IMR-90 (cell line): Measurements from ENCODE around the gene CNTNAP1. TPM values are rescaled to one million over a fixed set of nuclear protein-coding genes. Genes with fewer than 3 reads are reported as not detected.

Source experiments
- ATAC-seq: fragments of 200-7000 bp; cut with Tn5 transposase; 2 replicates; pipeline ENCODE4 v1.9.1; 2020; ENCODE audit warnings: low read depth, mild to moderate bottlenecking, moderate library complexity
- BruUV-seq: library from RNA; stranded (reverse); fragments of 400-500 nt; replicated peaks from 2 replicates; lab custom pipeline; 2021; lab: Mats Ljungman, UMichigan
- CTCF ChIA-PET: fragments of 300-600 bp; formaldehyde crosslinking; extraction: SDS; loops from one replicate; lab custom pipeline; 2021; ENCODE audit warnings: antibody characterized with exemption; lab: Yijun Ruan, JAX
- POLR2A ChIA-PET: fragments of 300-600 bp; sonication (Branson Sonifier 250); formaldehyde crosslinking; loops from one replicate; lab custom pipeline; 2022; ENCODE audit warnings: antibody characterized with exemption; ENCODE audit not compliant: unreplicated experiment; lab: Charles Lee
- DNase-seq: peaks from one replicate; pipeline ENCODE4 v3.0.0; 2013
- H2AFZ ChIP-seq: replicated peaks from 2 replicates; pipeline ENCODE3; 2013; ENCODE audit warnings: low read length, mild to moderate bottlenecking; ENCODE audit not compliant: poor library complexity
- H2AK5ac ChIP-seq: 2 replicates; pipeline ENCODE4 v1.6.1; 2013; ENCODE audit warnings: low read depth, low read length, inconsistent platforms
- H2AK9ac ChIP-seq: replicated peaks from 2 replicates; pipeline ENCODE3; 2013; ENCODE audit warnings: mild to moderate bottlenecking, low read depth, low read length, moderate library complexity; ENCODE audit not compliant: poor library complexity
- H2BK120ac ChIP-seq: 2 replicates; pipeline ENCODE4 v1.6.1; 2013; ENCODE audit warnings: low read depth, low read length, inconsistent platforms
- H2BK15ac ChIP-seq: 3 replicates; pipeline ENCODE4 v1.6.1; 2013; ENCODE audit warnings: low read depth, low read length, inconsistent platforms
- H2BK20ac ChIP-seq: 2 replicates; pipeline ENCODE4 v1.6.1; 2013; ENCODE audit warnings: low read depth, mild to moderate bottlenecking, inconsistent platforms, low read length, moderate library complexity
- H2BK5ac ChIP-seq: 2 replicates; pipeline ENCODE4 v1.6.1; 2013; ENCODE audit warnings: mild to moderate bottlenecking, low read depth, low read length, inconsistent platforms; ENCODE audit not compliant: poor library complexity, severe bottlenecking
- H3K14ac ChIP-seq: replicated peaks from 2 replicates; pipeline ENCODE4 v1.6.1; 2013; ENCODE audit warnings: low read depth, low read length, inconsistent platforms
- H3K18ac ChIP-seq: 2 replicates; pipeline ENCODE4 v1.6.1; 2013; ENCODE audit warnings: low read depth, low read length, control low read depth
- H3K23ac ChIP-seq: 2 replicates; pipeline ENCODE4 v1.6.1; 2013; ENCODE audit warnings: low read depth, low read length, inconsistent platforms
- H3K27ac ChIP-seq: 2 replicates; pipeline ENCODE4 v1.5.1; 2013; ENCODE audit warnings: mild to moderate bottlenecking, control low read depth, low read length; ENCODE audit not compliant: insufficient read depth
- H3K27me3 ChIP-seq: 2 replicates; pipeline ENCODE4 v1.6.1; 2013; ENCODE audit warnings: low read length; ENCODE audit not compliant: control insufficient read depth, insufficient read depth
- H3K36me3 ChIP-seq: 2 replicates; pipeline ENCODE4 v1.6.1; 2013; ENCODE audit warnings: low read length, mixed read lengths; ENCODE audit not compliant: control insufficient read depth, insufficient read depth
- H3K4ac ChIP-seq: 2 replicates; pipeline ENCODE4 v1.6.1; 2013; ENCODE audit warnings: low read depth, low read length, inconsistent platforms
- H3K4me1 ChIP-seq: 2 replicates; pipeline ENCODE4 v1.6.1; 2013; ENCODE audit warnings: low read length, mixed read lengths; ENCODE audit not compliant: control insufficient read depth, insufficient read depth
- H3K4me2 ChIP-seq: 2 replicates; pipeline ENCODE4 v1.6.1; 2013; ENCODE audit warnings: low read depth, mild to moderate bottlenecking, control low read depth, low read length, moderate library complexity
- H3K4me3 ChIP-seq: 2 replicates; pipeline ENCODE4 v1.5.1; 2013; ENCODE audit warnings: low read depth, mild to moderate bottlenecking, control low read depth, low read length, moderate library complexity; ENCODE audit not compliant: insufficient read depth
- H3K56ac ChIP-seq: 2 replicates; pipeline ENCODE4 v1.6.1; 2013; ENCODE audit warnings: low read length, inconsistent platforms; ENCODE audit not compliant: insufficient read depth; ENCODE audit errors: extremely low read depth
- H3K79me1 ChIP-seq, 2 experiments: 2 replicates each; pipeline ENCODE4 v1.6.1; 2013; ENCODE audit warnings: low read length in 2 of 2, inconsistent platforms in 1 of 2, low read depth in 1 of 2
- H3K9ac ChIP-seq: 2 replicates; pipeline ENCODE4 v1.6.1; 2013; ENCODE audit warnings: low read depth, low read length, control low read depth
- H3K9me1 ChIP-seq: 2 replicates; pipeline ENCODE4 v1.6.1; 2013; ENCODE audit warnings: low read length, inconsistent platforms; ENCODE audit not compliant: insufficient read depth
- H3K9me3 ChIP-seq: 2 replicates; pipeline ENCODE4 v1.6.1; 2013; ENCODE audit warnings: low read length; ENCODE audit not compliant: control insufficient read depth, insufficient read depth
- H4K20me1 ChIP-seq: 2 replicates; pipeline ENCODE4 v1.6.1; 2013; ENCODE audit warnings: low read length, inconsistent platforms; ENCODE audit not compliant: insufficient read depth
- H4K5ac ChIP-seq: 2 replicates; pipeline ENCODE4 v1.6.1; 2013; ENCODE audit warnings: mild to moderate bottlenecking, low read depth, low read length, control low read depth
- H4K8ac ChIP-seq, 2 experiments: 2 replicates each; pipeline ENCODE4 v1.6.1; 2013; ENCODE audit warnings: low read depth in 2 of 2, low read length in 2 of 2, control low read depth in 1 of 2, inconsistent platforms in 1 of 2
- H4K91ac ChIP-seq: 2 replicates; pipeline ENCODE4 v1.6.1; 2013; ENCODE audit warnings: low read depth, low read length, inconsistent platforms; ENCODE audit not compliant: insufficient read depth
- BHLHE40 ChIP-seq: fragments of 150-350 bp; IDR thresholded peaks from 2 replicates; pipeline ENCODE4 v1.6.1; 2016; ENCODE audit warnings: mild to moderate bottlenecking, low read depth, low read length
- MAZ ChIP-seq: IDR thresholded peaks from 2 replicates; pipeline ENCODE4 v1.6.1; 2012; ENCODE audit warnings: low read depth, mild to moderate bottlenecking, low read length, improper control_type of control experiment, moderate library complexity, borderline replicate concordance
- MXI1 ChIP-seq: IDR thresholded peaks from 2 replicates; pipeline ENCODE4 v1.6.1; 2012; ENCODE audit warnings: low read depth, mild to moderate bottlenecking, low read length, moderate library complexity, borderline replicate concordance
- NFE2L2 ChIP-seq: fragments of 150-350 bp; IDR thresholded peaks from 2 replicates; pipeline ENCODE4 v1.6.1; 2016; ENCODE audit warnings: low read depth, mild to moderate bottlenecking, low read length
- POLR2A ChIP-seq: IDR thresholded peaks from 2 replicates; pipeline ENCODE4 v1.6.1; 2012; ENCODE audit warnings: mild to moderate bottlenecking, low read depth, low read length
- RAD21 ChIP-seq: IDR thresholded peaks from 2 replicates; pipeline ENCODE4 v1.6.1; 2012; ENCODE audit warnings: low read length, improper control_type of control experiment
- SMC3 ChIP-seq: fragments of 150-350 bp; IDR thresholded peaks from 2 replicates; pipeline ENCODE4 v1.6.1; 2016; ENCODE audit warnings: low read depth, mild to moderate bottlenecking, antibody characterized with exemption, low read length, moderate library complexity
- WGBS, 2 experiments: methylation state at CpG; one replicate each; pipeline versions ENCODE4 v1.1.5 to v1.1.7; 2013; ENCODE audit warnings: missing lambda C conversion rate in 2 of 2; ENCODE audit not compliant: insufficient read length in 1 of 2; ENCODE audit errors: extremely low coverage in 2 of 2; 5-methylcytosine and 5-hydroxymethylcytosine counted together
- dilution Hi-C: fragments of 300-500 bp; cut with HindIII; formaldehyde crosslinking; loops from one replicate; pipeline ENCODE4 v1.14.3; 2018; ENCODE audit warnings: low sequenced_read_pairs; ENCODE audit not compliant: unreplicated experiment
- in situ Hi-C: fragments of 300-500 bp; cut with MboI; formaldehyde crosslinking; loops from 3 replicates; pipeline ENCODE4 v1.14.3; 2019; ENCODE audit warnings: low sequenced_read_pairs, inconsistent platforms, mixed read lengths
- intact Hi-C: fragments of 100-400 bp; cut with micrococcal nuclease; formaldehyde crosslinking; loops from 2 replicates; pipeline ENCODE4 v1.10.0; 2022
- polyA plus RNA-seq, 3 experiments: library from polyadenylated mRNA; depleted of rRNA; stranded (reverse); fragments of >200 nt; gene quantifications; 2 replicates each; pipeline ENCODE4 v1.2.3, GENCODE V29; 2012; ENCODE audit warnings: low replicate concordance in 1 of 3
- total RNA-seq: library from RNA; depleted of rRNA; stranded (reverse); fragments of >200 nt; gene quantifications from 2 replicates; pipeline ENCODE4 v1.2.3, GENCODE V29; 2012
- TF ChIP-seq, protein P1 (sequence below): fragments of 150-350 bp; IDR thresholded peaks from 2 replicates; pipeline ENCODE4 v1.6.1; 2017; ENCODE audit warnings: mild to moderate bottlenecking, antibody characterized with exemption, low read length, low read depth

Gene CNTNAP1
- total and polyA plus RNA-seq, 2 of the 4 experiments (the other 2 are of a cell fraction) = 12.2 to 72.2 TPM

- TF ChIP-seq RAD21 = no peak
These were observed 62.0 kb downstream of the CNTNAP1 start (continued) for GRCh38 chr17:42744283-42744805.

DNA sequence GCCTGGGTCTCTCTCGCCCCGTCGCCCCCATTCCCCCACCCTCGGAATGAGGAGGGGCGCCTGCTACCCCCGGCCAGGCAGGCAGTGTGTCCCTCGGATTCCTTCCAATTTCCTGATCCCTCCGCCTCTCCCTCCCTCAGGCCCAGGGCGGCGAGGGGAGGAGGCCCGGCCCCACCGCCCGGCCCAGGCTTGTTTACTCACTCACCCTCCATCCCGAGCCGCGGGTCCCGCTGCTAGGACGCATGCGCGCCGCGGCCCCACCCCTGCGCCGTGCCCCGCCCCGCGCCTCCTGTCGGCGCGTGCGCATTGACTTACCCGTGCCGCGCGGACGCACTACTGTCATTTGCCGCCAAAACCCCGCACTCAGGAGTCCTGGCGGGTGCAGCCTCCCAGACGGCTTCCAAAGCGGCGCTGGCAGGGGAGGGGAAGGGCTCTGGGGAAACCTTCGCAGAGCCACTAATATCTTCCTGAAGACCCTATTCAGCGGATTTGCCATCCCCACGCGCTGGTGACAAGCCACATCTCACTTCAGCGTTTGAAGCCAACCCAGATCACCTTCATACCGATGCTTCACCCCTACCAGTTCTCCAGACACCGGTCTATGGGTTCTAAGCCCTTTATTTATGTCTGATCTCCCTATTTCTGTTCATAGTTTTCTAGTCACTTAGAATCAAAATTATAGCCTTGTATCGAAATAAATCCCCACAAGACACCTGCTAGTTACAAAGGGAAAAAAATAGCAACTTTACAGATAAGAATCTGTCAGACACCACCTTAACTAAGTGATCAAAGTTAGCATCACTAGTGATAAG is 62.7 kb downstream of the CNTNAP1 start, which contains the start of gene EZH1:
EZH1 (minus strand) TSS at position 235 of the 812 bp plus-strand sequence. CDS start 16,099 bp downstream, outside the sequence.
- Histone ChIP-seq H2BK15ac (no peak within 1 kb of the TSS; the same call in 2 of the 3 replicates), H3K9ac (peak within 1 kb of the TSS; percentile 84), H3K4ac (peak within 1 kb of the TSS; percentile 86), H3K4me2 (peak within 1 kb of the TSS; percentile 97), H3K23ac (peak within 1 kb of the TSS; percentile 87), H3K79me1 (peaks cover 12 to 35% of the 10 kb centered on the region in 2 experiments), H4K8ac (peak within 1 kb of the TSS; percentile 91), H3K36me3 (no peaks in the 10 kb centered on the region), H2BK5ac (peak within 1 kb of the TSS; percentile 77), H4K91ac (peak within 1 kb of the TSS; percentile 73), H3K4me1 (peaks cover 5% of the 10 kb centered on the region; the same call in 1 of the 2 replicates), H3K18ac (peak within 1 kb of the TSS; percentile 20), H3K27ac (peak within 1 kb of the TSS; percentile 83), H2AK9ac (peak within 1 kb of the TSS; percentile 95), H2AK5ac (peak within 1 kb of the TSS; percentile 84), H2BK20ac (no peak within 1 kb of the TSS), H4K5ac (peak within 1 kb of the TSS; percentile 65), H3K9me3 (no peaks in the 10 kb centered on the region), H3K56ac (peak within 1 kb of the TSS; percentile 61), H3K14ac (peak within 1 kb of the TSS; percentile 91), H2BK120ac (peak within 1 kb of the TSS; percentile 68; the same call in 1 of the 2 replicates), H2AFZ (peak within 1 kb of the TSS; percentile 99), H4K20me1 (no peaks in the 10 kb centered on the region), H3K27me3 (peaks cover 10% of the 10 kb centered on the region; the same call in 1 of the 2 replicates), H3K4me3 (peak within 1 kb of the TSS; percentile 75), H3K9me1 (peaks cover 8% of the 10 kb centered on the region; the same call in 1 of the 2 replicates)
- POLR2A ChIA-PET = no interaction called here
- intact Hi-C loops (no loop called here), dilution Hi-C loops (no loop called here), in situ Hi-C loops (no loop called here)
- DNase-seq (peak; percentile 86), ATAC-seq (peak; percentile 98)
- no TSS peak for BruUV-seq
- CTCF ChIA-PET = no interaction called here
- TF ChIP-seq, protein P1, sequence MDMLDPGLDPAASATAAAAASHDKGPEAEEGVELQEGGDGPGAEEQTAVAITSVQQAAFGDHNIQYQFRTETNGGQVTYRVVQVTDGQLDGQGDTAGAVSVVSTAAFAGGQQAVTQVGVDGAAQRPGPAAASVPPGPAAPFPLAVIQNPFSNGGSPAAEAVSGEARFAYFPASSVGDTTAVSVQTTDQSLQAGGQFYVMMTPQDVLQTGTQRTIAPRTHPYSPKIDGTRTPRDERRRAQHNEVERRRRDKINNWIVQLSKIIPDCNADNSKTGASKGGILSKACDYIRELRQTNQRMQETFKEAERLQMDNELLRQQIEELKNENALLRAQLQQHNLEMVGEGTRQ = no peak; the same call in 1 of the 2 replicates
- TF ChIP-seq POLR2A = peak; percentile 60
- TF ChIP-seq BHLHE40 = peak; percentile 58; the same call in 1 of the 2 replicates
- no peak for TF ChIP-seq SMC3
- no peak for TF ChIP-seq NFE2L2
- TF ChIP-seq MXI1 = peak; percentile 11; the same call in 1 of the 2 replicates
- TF ChIP-seq RAD21 = no peak
- TF ChIP-seq MAZ = peak; percentile 88; the same call in 1 of the 2 replicates
- 10% methylated on average over 14 of the region's 50 CpGs; no CpG with 5 or more reads in 1 of the 2 experiments for WGBS, 2 experiments
